KOPT-K1 (cell line): ENCODE results near the gene SYNPO2.

Source experiments
- H3K27ac ChIP-seq: fragments of 200-600 bp; sonication (generic); 2 replicates; pipeline ENCODE4 v1.5.1; 2016; ENCODE audit warnings: antibody characterized with exemption, mild to moderate bottlenecking, low read depth, low read length; ENCODE audit not compliant: poor library complexity, severe bottlenecking
- H3K36me3 ChIP-seq: fragments of 200-600 bp; sonication (generic); 2 replicates; pipeline ENCODE4 v1.5.1; 2017; ENCODE audit warnings: antibody characterized with exemption, mild to moderate bottlenecking, low read length, moderate library complexity; ENCODE audit not compliant: insufficient read depth
- H3K9me3 ChIP-seq: fragments of 200-600 bp; sonication (generic); 2 replicates; pipeline ENCODE4 v1.5.1; 2017; ENCODE audit warnings: antibody characterized with exemption, low read length, mild to moderate bottlenecking; ENCODE audit not compliant: insufficient read depth, poor library complexity, severe bottlenecking

SYNPO2 gene

GRCh38 chr4:118939169-118939783 is 50.6 kb downstream of the SYNPO2 start:
- no peaks in the 10 kb centered on the region for H3K9me3 ChIP-seq
- H3K36me3 ChIP-seq = no peaks in the 10 kb centered on the region
- H3K27ac ChIP-seq = no peak overlapping the region

- Histone ChIP-seq H3K36me3 (no peaks in the 10 kb centered on the region), H3K27ac (no peak overlapping the region), H3K9me3 (no peaks in the 10 kb centered on the region)
Measured at GRCh38 chr4:118941149-118941548, 52.5 kb downstream of the SYNPO2 start.

- Histone ChIP-seq H3K27ac (no peak overlapping the region), H3K36me3 (no peaks in the 10 kb centered on the region), H3K9me3 (no peaks in the 10 kb centered on the region)
Measured at GRCh38 chr4:118941799-118942198, 53.1 kb downstream of the SYNPO2 start.

- Histone ChIP-seq H3K9me3 (no peaks in the 10 kb centered on the region), H3K36me3 (no peaks in the 10 kb centered on the region), H3K27ac (no peak overlapping the region)
Measured at GRCh38 chr4:118942465-118942864, 53.8 kb downstream of the SYNPO2 start.

GRCh38 chr4:118947095-118947494 is 58.4 kb downstream of the SYNPO2 start:
- no peak overlapping the region for H3K27ac ChIP-seq

GRCh38 chr4:118948545-118949144 is 60.0 kb downstream of the SYNPO2 start:
- no peaks in the 10 kb centered on the region for H3K36me3 ChIP-seq
- no peak overlapping the region for H3K27ac ChIP-seq

More at GRCh38 chr4:118947095-118947494, 58.4 kb downstream of the SYNPO2 start:
- Histone ChIP-seq H3K36me3 (no peaks in the 10 kb centered on the region), H3K9me3 (no peaks in the 10 kb centered on the region)

GRCh38 chr4:118950224-118950623 is 61.6 kb downstream of the SYNPO2 start:
- Histone ChIP-seq H3K27ac (no peak overlapping the region), H3K36me3 (no peaks in the 10 kb centered on the region), H3K9me3 (no peaks in the 10 kb centered on the region)

More at GRCh38 chr4:118948545-118949144, 60.0 kb downstream of the SYNPO2 start:
- no peaks in the 10 kb centered on the region for H3K9me3 ChIP-seq

- no peak overlapping the region for H3K27ac ChIP-seq
- no peaks in the 10 kb centered on the region for H3K9me3 ChIP-seq
- H3K36me3 ChIP-seq = no peaks in the 10 kb centered on the region
Measured at GRCh38 chr4:118950929-118951570, 62.4 kb downstream of the SYNPO2 start.

GRCh38 chr4:118953276-118953675 is 64.6 kb downstream of the SYNPO2 start:
- H3K27ac ChIP-seq = no peak overlapping the region
- no peaks in the 10 kb centered on the region for H3K9me3 ChIP-seq
- H3K36me3 ChIP-seq = no peaks in the 10 kb centered on the region

GRCh38 chr4:118954246-118954645 is 65.6 kb downstream of the SYNPO2 start:
- Histone ChIP-seq H3K9me3 (no peaks in the 10 kb centered on the region), H3K36me3 (no peaks in the 10 kb centered on the region), H3K27ac (no peak overlapping the region)

- Histone ChIP-seq H3K9me3 (no peaks in the 10 kb centered on the region), H3K27ac (no peak overlapping the region), H3K36me3 (no peaks in the 10 kb centered on the region)
Measured at GRCh38 chr4:118955515-118955914, 66.9 kb downstream of the SYNPO2 start.

GRCh38 chr4:118957722-118958445 is 69.2 kb downstream of the SYNPO2 start:
- Histone ChIP-seq H3K36me3 (no peaks in the 10 kb centered on the region), H3K9me3 (no peaks in the 10 kb centered on the region), H3K27ac (no peak overlapping the region)

GRCh38 chr4:118962540-118962939 is 73.9 kb downstream of the SYNPO2 start:
- H3K36me3 ChIP-seq = no peaks in the 10 kb centered on the region
- H3K27ac ChIP-seq = no peak overlapping the region
- no peaks in the 10 kb centered on the region for H3K9me3 ChIP-seq

GRCh38 chr4:118964891-118965411 is 76.3 kb downstream of the SYNPO2 start:
- H3K27ac ChIP-seq = no peak overlapping the region

GRCh38 chr4:118967393-118967792 is 78.7 kb downstream of the SYNPO2 start:
- Histone ChIP-seq H3K9me3 (no peaks in the 10 kb centered on the region), H3K27ac (no peak overlapping the region), H3K36me3 (no peaks in the 10 kb centered on the region)

More at GRCh38 chr4:118964891-118965411, 76.3 kb downstream of the SYNPO2 start:
- H3K36me3 ChIP-seq = no peaks in the 10 kb centered on the region
- H3K9me3 ChIP-seq = no peaks in the 10 kb centered on the region
